ENCODE measurements around the gene VIT.

The VIT gene

GRCh38 chr2:36696533-36696932 lies at the start of gene VIT:
Gene VIT, plus strand, starts transcription at chr2:36696707. Its CDS starts 19,664 bp downstream, at chr2:36716371.
- DNase-seq (ENCODE audit: low read depth, low spot score): no peak

- DNase-seq (ENCODE audit: low read depth, low spot score): peak; percentile 75
Observed at GRCh38 chr2:36650031-36650829, 46.3 kb upstream of the VIT start.

GRCh38 chr2:36653155-36653554 lies 43.4 kb upstream of the VIT start:
- DNase-seq (ENCODE audit: low read depth, low spot score): no peak

GRCh38 chr2:36653967-36654694 lies 42.4 kb upstream of the VIT start:
- no peak for DNase-seq (ENCODE audit: low read depth, low spot score)

- DNase-seq (ENCODE audit: low read depth, low spot score): no peak
Observed at GRCh38 chr2:36655453-36655852, 41.1 kb upstream of the VIT start.

GRCh38 chr2:36657703-36658102 lies 38.8 kb upstream of the VIT start:
- DNase-seq (ENCODE audit: low read depth, low spot score): no peak

- DNase-seq (ENCODE audit: low read depth, low spot score): peak; percentile 17
Observed at GRCh38 chr2:36658277-36658748, 38.2 kb upstream of the VIT start.

GRCh38 chr2:36659218-36659617 lies 37.3 kb upstream of the VIT start:
- DNase-seq (ENCODE audit: low read depth, low spot score): no peak

- no peak for DNase-seq (ENCODE audit: low read depth, low spot score)
Observed at GRCh38 chr2:36659872-36660312, 36.6 kb upstream of the VIT start.

- no peak for DNase-seq (ENCODE audit: low read depth, low spot score)
Observed at GRCh38 chr2:36662638-36663037, 33.9 kb upstream of the VIT start.

- no peak for DNase-seq (ENCODE audit: low read depth, low spot score)
Observed at GRCh38 chr2:36663295-36663694, 33.2 kb upstream of the VIT start.

GRCh38 chr2:36663851-36664695 lies 32.4 kb upstream of the VIT start:
- peak; percentile 43 for DNase-seq (ENCODE audit: low read depth, low spot score)

- no peak for DNase-seq (ENCODE audit: low read depth, low spot score)
Observed at GRCh38 chr2:36664696-36665076, 31.8 kb upstream of the VIT start.

GRCh38 chr2:36667931-36668330 lies 28.6 kb upstream of the VIT start:
- peak; percentile 37 for DNase-seq (ENCODE audit: low read depth, low spot score)

GRCh38 chr2:36670881-36671595 lies 25.5 kb upstream of the VIT start:
- no peak for DNase-seq (ENCODE audit: low read depth, low spot score)

GRCh38 chr2:36671731-36672130 lies 24.8 kb upstream of the VIT start:
- no peak for DNase-seq (ENCODE audit: low read depth, low spot score)

GRCh38 chr2:36672199-36672598 lies 24.3 kb upstream of the VIT start:
- no peak for DNase-seq (ENCODE audit: low read depth, low spot score)

GRCh38 chr2:36675579-36676282 lies 20.8 kb upstream of the VIT start:
- DNase-seq (ENCODE audit: low read depth, low spot score): no peak

GRCh38 chr2:36676364-36676763 lies 20.1 kb upstream of the VIT start:
- no peak for DNase-seq (ENCODE audit: low read depth, low spot score)

- no peak for DNase-seq (ENCODE audit: low read depth, low spot score)
Observed at GRCh38 chr2:36677386-36677785, 19.1 kb upstream of the VIT start.

Data from ELF-1 (cell line).